ENCODE results near the gene MEF2D.

The MEF2D gene

DNA sequence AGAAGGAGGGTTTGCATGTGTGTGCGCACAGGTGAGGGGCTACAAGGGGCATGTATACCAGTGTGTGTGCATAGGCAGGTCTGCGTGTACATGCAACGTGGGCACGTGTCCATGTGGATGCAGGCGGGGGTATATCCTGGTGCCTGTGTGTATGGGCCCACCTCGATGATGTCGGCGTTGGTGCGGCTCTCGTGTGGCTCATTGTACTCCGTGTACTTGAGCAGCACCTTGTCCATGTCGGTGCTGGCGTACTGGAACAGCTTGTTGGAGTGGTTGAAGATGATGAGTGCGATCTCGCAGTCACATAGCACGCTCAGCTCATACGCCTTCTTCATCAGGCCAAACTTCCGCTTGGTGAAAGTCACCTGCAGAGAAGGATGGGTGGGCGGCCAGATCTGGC lies 18.3 kb downstream of the MEF2D start:
- Histone ChIP-seq H3K4me3 (ENCODE audit: low read length) (no peak overlapping the region), H3K9ac (ENCODE audit: low read length) (no peak overlapping the region), H3K4me1 (ENCODE audit: control insufficient read depth, low read depth, low read length) (peaks cover 5% of the 10 kb centered on the region), H3K27me3 (ENCODE audit: insufficient read depth, low read length, poor library complexity) (no peaks in the 10 kb centered on the region), H3K36me3 (ENCODE audit: control insufficient read depth, insufficient read depth, low read length) (peaks cover 1% of the 10 kb centered on the region), H3K4ac (ENCODE audit: low read depth, low read length) (no peak overlapping the region), H2BK5ac (ENCODE audit: low read length) (no peak overlapping the region), H3K56ac (ENCODE audit: low read length) (no peak overlapping the region), H3K27ac (ENCODE audit: low read depth, low read length) (no peak overlapping the region), H2BK120ac (ENCODE audit: low read depth, low read length) (no peak overlapping the region), H3K18ac (ENCODE audit: low read length) (no peak overlapping the region), H4K8ac (ENCODE audit: low read depth, low read length) (no peak overlapping the region), H4K5ac (ENCODE audit: low read length) (no peak overlapping the region), H3K79me1 (ENCODE audit: low read length) (peaks cover 6% of the 10 kb centered on the region), H3K23ac (ENCODE audit: low read length) (no peak overlapping the region), H3K79me2 (ENCODE audit: control insufficient read depth, insufficient read depth, low read length) (peaks cover 1% of the 10 kb centered on the region), H3K4me2 (ENCODE audit: low read length) (no peak overlapping the region), H2BK15ac (replicated peaks; ENCODE audit: low read depth) (no peak overlapping the region), H2AK5ac (ENCODE audit: low read length) (no peak overlapping the region)
- WGBS (ENCODE audit: extremely low coverage, insufficient coverage, low lambda C conversion rate) = no CpG with 5 or more reads among the region's 19 CpGs
- no peak for DNase-seq

DNA sequence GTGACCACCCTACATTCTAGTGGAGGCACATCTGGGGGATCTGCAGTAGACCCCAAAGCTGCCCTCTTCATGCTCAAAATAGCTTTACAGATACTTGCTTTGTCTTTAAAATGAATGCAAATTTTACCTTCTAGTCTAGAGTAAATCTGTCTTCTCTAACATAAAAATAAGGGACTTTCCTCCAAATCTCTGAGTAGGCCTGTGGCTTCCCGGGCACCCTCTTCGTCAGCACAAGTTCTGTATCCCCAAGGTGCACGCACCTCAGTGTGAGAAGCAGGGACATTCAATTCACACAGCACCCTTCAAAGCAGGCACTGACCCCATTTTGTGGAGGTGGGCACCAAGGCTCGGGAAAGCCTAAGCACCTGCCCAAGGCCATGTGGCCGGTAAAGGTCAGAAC lies 19.0 kb downstream of the MEF2D start:
- Histone ChIP-seq H3K79me2 (ENCODE audit: control insufficient read depth, insufficient read depth, low read length) (no peaks in the 10 kb centered on the region), H3K18ac (ENCODE audit: low read length) (no peak overlapping the region), H3K4me2 (ENCODE audit: low read length) (no peak overlapping the region), H4K5ac (ENCODE audit: low read length) (no peak overlapping the region), H2BK120ac (ENCODE audit: low read depth, low read length) (no peak overlapping the region), H2AK5ac (ENCODE audit: low read length) (no peak overlapping the region), H3K9ac (ENCODE audit: low read length) (no peak overlapping the region), H3K23ac (ENCODE audit: low read length) (no peak overlapping the region), H3K36me3 (ENCODE audit: control insufficient read depth, insufficient read depth, low read length) (peaks cover 1% of the 10 kb centered on the region), H3K27ac (ENCODE audit: low read depth, low read length) (no peak overlapping the region), H3K4ac (ENCODE audit: low read depth, low read length) (no peak overlapping the region), H2BK5ac (ENCODE audit: low read length) (no peak overlapping the region), H3K4me3 (ENCODE audit: low read length) (no peak overlapping the region), H3K56ac (ENCODE audit: low read length) (no peak overlapping the region), H3K27me3 (ENCODE audit: insufficient read depth, low read length, poor library complexity) (no peaks in the 10 kb centered on the region), H4K8ac (ENCODE audit: low read depth, low read length) (no peak overlapping the region), H3K79me1 (ENCODE audit: low read length) (peaks cover 4% of the 10 kb centered on the region), H2BK15ac (replicated peaks; ENCODE audit: low read depth) (no peak overlapping the region), H3K4me1 (ENCODE audit: control insufficient read depth, low read depth, low read length) (peaks cover 5% of the 10 kb centered on the region)
- DNase-seq = no peak
- WGBS (ENCODE audit: extremely low coverage, insufficient coverage, low lambda C conversion rate) = no CpG with 5 or more reads among the region's 5 CpGs

DNA sequence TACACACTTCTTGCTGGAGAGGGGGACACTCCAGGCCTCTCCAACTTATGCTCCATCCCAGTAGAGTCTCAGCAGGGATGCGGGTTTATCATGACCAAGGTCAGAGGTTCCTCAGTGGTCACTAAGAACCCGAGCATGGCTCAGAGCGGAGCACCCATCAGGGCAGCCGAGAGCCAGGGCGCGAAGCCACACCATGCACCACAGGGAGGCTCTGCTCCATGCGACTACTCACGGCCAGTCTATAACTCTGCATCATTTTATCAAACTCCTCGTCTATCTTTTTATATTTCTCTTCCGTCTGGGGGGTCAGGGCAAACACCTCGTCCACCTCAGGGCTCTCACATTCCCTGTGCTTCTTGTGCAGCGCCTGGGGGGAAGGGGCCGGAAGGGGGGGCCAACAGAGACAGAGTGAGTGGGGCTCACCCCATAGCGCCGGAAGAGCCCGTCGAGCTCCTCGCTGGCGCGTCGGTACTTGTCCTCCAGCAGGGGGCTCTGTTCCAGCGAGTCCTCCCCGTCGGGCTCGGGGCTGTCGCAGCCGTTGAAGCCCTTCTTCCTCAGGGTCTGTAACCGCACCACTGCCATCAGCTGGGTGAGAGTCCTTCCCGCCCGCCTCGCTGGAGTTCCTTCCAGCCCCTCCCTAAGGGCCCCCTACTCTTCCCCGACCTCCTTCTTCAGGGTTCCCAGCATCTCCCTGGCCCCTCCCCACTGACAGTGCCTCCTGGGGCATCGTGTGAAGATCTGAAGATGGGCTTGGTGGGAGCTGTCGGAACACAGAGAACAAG lies 20.0 kb downstream of the MEF2D start:
- Histone ChIP-seq H3K36me3 (ENCODE audit: control insufficient read depth, insufficient read depth, low read length) (peaks cover 1% of the 10 kb centered on the region), H3K4me2 (ENCODE audit: low read length) (no peak overlapping the region), H2BK15ac (replicated peaks; ENCODE audit: low read depth) (no peak overlapping the region), H3K79me2 (ENCODE audit: control insufficient read depth, insufficient read depth, low read length) (no peaks in the 10 kb centered on the region), H3K9ac (ENCODE audit: low read length) (no peak overlapping the region), H3K27me3 (ENCODE audit: insufficient read depth, low read length, poor library complexity) (no peaks in the 10 kb centered on the region), H3K56ac (ENCODE audit: low read length) (peak overlapping the region; percentile 31), H3K18ac (ENCODE audit: low read length) (no peak overlapping the region), H3K27ac (ENCODE audit: low read depth, low read length) (no peak overlapping the region), H3K4me3 (ENCODE audit: low read length) (no peak overlapping the region), H4K5ac (ENCODE audit: low read length) (no peak overlapping the region), H3K4me1 (ENCODE audit: control insufficient read depth, low read depth, low read length) (peaks cover 5% of the 10 kb centered on the region), H3K79me1 (ENCODE audit: low read length) (no peaks in the 10 kb centered on the region), H3K23ac (ENCODE audit: low read length) (no peak overlapping the region), H2BK5ac (ENCODE audit: low read length) (no peak overlapping the region), H2AK5ac (ENCODE audit: low read length) (no peak overlapping the region), H4K8ac (ENCODE audit: low read depth, low read length) (no peak overlapping the region), H2BK120ac (ENCODE audit: low read depth, low read length) (no peak overlapping the region), H3K4ac (ENCODE audit: low read depth, low read length) (no peak overlapping the region)
- no CpG with 5 or more reads among the region's 34 CpGs for WGBS (ENCODE audit: extremely low coverage, insufficient coverage, low lambda C conversion rate)
- DNase-seq = peak; percentile 86

GRCh38 chr1:156480016-156480370 lies 20.6 kb downstream of the MEF2D start:
- Histone ChIP-seq H2BK5ac (ENCODE audit: low read length) (no peak overlapping the region), H3K9ac (ENCODE audit: low read length) (no peak overlapping the region), H3K23ac (ENCODE audit: low read length) (no peak overlapping the region), H4K5ac (ENCODE audit: low read length) (no peak overlapping the region), H3K27me3 (ENCODE audit: insufficient read depth, low read length, poor library complexity) (no peaks in the 10 kb centered on the region), H3K56ac (ENCODE audit: low read length) (no peak overlapping the region), H3K79me1 (ENCODE audit: low read length) (no peaks in the 10 kb centered on the region), H2BK15ac (replicated peaks; ENCODE audit: low read depth) (no peak overlapping the region), H2AK5ac (ENCODE audit: low read length) (no peak overlapping the region), H3K4ac (ENCODE audit: low read depth, low read length) (no peak overlapping the region), H3K27ac (ENCODE audit: low read depth, low read length) (no peak overlapping the region), H3K4me2 (ENCODE audit: low read length) (no peak overlapping the region), H3K18ac (ENCODE audit: low read length) (no peak overlapping the region), H3K4me3 (ENCODE audit: low read length) (no peak overlapping the region), H2BK120ac (ENCODE audit: low read depth, low read length) (no peak overlapping the region), H3K4me1 (ENCODE audit: control insufficient read depth, low read depth, low read length) (peaks cover 5% of the 10 kb centered on the region), H4K8ac (ENCODE audit: low read depth, low read length) (no peak overlapping the region), H3K79me2 (ENCODE audit: control insufficient read depth, insufficient read depth, low read length) (no peaks in the 10 kb centered on the region), H3K36me3 (ENCODE audit: control insufficient read depth, insufficient read depth, low read length) (peaks cover 1% of the 10 kb centered on the region)
- DNase-seq = peak; percentile 85
- no CpG with 5 or more reads among the region's 4 CpGs for WGBS (ENCODE audit: extremely low coverage, insufficient coverage, low lambda C conversion rate)

DNA sequence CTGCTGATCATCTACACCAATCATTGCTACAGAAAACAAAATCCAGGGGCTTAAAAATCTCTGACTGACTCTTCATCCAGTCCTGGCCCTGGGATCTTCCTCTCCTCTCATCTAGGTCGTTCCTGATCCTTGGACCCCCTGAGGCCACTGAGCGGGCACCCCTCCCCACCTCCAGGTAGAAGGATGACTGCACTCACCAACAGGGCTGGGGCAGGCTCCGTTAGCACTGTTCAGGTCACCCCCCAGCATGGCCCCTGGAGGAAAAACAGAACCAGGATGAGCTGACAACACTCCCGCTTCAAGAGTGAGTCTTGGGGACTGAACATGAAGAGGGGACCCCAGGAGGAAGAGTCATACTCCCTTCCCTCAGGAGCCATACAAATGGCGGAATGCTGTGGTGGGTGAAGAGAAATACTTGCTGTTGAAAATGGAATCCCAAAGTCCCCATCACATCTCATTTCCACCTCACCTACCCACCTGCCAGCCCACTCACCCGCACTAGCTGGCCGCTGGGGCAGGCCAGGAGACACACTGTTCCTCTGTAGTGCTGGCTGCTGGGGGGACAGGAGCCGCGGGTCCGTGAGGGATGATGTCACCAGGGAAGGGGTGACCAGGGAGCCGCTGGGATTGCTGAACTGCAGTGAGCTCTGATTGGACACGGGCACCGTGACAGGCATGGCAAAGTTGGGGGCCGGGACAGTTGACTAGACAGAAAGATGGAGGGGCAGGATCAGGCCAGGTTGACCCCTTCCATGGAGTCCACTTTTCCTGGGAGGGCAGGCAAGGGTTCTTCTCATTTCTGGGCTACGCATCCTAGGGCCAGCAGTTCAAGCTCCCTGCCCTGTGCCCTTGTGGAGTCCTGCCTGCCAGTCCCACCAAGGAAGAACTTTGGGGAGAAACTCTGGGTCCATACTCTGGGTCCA lies 21.2 kb downstream of the MEF2D start:
- Histone ChIP-seq H4K5ac (ENCODE audit: low read length) (no peak overlapping the region), H3K4me3 (ENCODE audit: low read length) (no peak overlapping the region), H3K27ac (ENCODE audit: low read depth, low read length) (no peak overlapping the region), H4K8ac (ENCODE audit: low read depth, low read length) (no peak overlapping the region), H2BK5ac (ENCODE audit: low read length) (no peak overlapping the region), H3K79me2 (ENCODE audit: control insufficient read depth, insufficient read depth, low read length) (no peaks in the 10 kb centered on the region), H3K9ac (ENCODE audit: low read length) (no peak overlapping the region), H3K79me1 (ENCODE audit: low read length) (no peaks in the 10 kb centered on the region), H3K36me3 (ENCODE audit: control insufficient read depth, insufficient read depth, low read length) (peaks cover 1% of the 10 kb centered on the region), H3K18ac (ENCODE audit: low read length) (no peak overlapping the region), H3K56ac (ENCODE audit: low read length) (no peak overlapping the region), H3K4me1 (ENCODE audit: control insufficient read depth, low read depth, low read length) (peaks cover 5% of the 10 kb centered on the region), H3K23ac (ENCODE audit: low read length) (no peak overlapping the region), H2BK120ac (ENCODE audit: low read depth, low read length) (no peak overlapping the region), H3K4me2 (ENCODE audit: low read length) (no peak overlapping the region), H3K4ac (ENCODE audit: low read depth, low read length) (no peak overlapping the region), H2BK15ac (replicated peaks; ENCODE audit: low read depth) (no peak overlapping the region), H2AK5ac (ENCODE audit: low read length) (no peak overlapping the region), H3K27me3 (ENCODE audit: insufficient read depth, low read length, poor library complexity) (no peaks in the 10 kb centered on the region)
- DNase-seq = no peak
- no CpG with 5 or more reads among the region's 15 CpGs for WGBS (ENCODE audit: extremely low coverage, insufficient coverage, low lambda C conversion rate)

Data from mesendoderm (in vitro differentiated cells).